Measurements from ENCODE around the gene LTV1.
A peak's percentile ranks its signal among the peaks of the same experiment; 100 is the strongest.
"Not testable (repeated sequence)": the region's sequence is repeated elsewhere in the genome, so short reads cannot be mapped to it uniquely, and the experiment has no call there.

Gene LTV1

DNA sequence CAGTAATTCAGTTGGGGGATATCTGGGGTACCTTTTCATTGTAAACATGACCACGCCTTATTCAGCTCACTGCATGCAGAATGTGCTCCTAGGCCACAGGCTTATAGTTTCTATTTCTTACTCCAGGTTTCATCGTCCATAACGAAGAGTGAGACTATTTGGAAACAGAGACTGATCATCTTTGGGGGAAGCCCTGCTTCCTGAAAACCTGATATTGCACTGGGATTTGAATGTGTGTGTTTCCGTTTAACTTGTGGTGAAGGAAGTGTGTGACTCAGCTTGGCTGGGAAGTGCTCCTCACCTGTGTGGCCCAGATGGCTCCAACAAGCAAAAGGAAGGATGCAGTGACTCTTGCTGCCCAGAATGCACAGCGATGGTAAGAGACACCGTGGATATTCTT, 19.6 kb upstream of the LTV1 start:
- Mint-ChIP-seq H3K27me3 (no peaks in the 10 kb centered on the region), H3K27ac (no peak overlapping the region)

GRCh38 chr6:143828572-143828971, 14.6 kb upstream of the LTV1 start:
- no peak for DNase-seq
- no peaks in the 10 kb centered on the region for H3K4me1 Mint-ChIP-seq (ENCODE audit: low read depth)
- peaks cover 20% of the 10 kb centered on the region for H3K36me3 Mint-ChIP-seq (ENCODE audit: low read depth)
- no peaks in the 10 kb centered on the region for H3K9me3 Mint-ChIP-seq
- no peaks in the 10 kb centered on the region for H3K27me3 Mint-ChIP-seq
- no peak overlapping the region for H3K27ac Mint-ChIP-seq
- H3K4me3 Mint-ChIP-seq: no peak overlapping the region

More for the DNA sequence above, 19.6 kb upstream of the LTV1 start:
- no peak for DNase-seq
- H3K9me3 Mint-ChIP-seq: no peaks in the 10 kb centered on the region
- peaks cover 21% of the 10 kb centered on the region for H3K36me3 Mint-ChIP-seq (ENCODE audit: low read depth)
- H3K4me3 Mint-ChIP-seq: no peak overlapping the region
- no peaks in the 10 kb centered on the region for H3K4me1 Mint-ChIP-seq (ENCODE audit: low read depth)

- Mint-ChIP-seq H3K36me3 (ENCODE audit: low read depth) (no peaks in the 10 kb centered on the region), H3K9me3 (no peaks in the 10 kb centered on the region), H3K27ac (no peak overlapping the region), H3K4me3 (no peak overlapping the region), H3K27me3 (no peaks in the 10 kb centered on the region), H3K4me1 (ENCODE audit: low read depth) (no peaks in the 10 kb centered on the region)
- no peak for DNase-seq
These were observed 7.0 kb upstream of the LTV1 start for GRCh38 chr6:143836150-143836549.

DNA sequence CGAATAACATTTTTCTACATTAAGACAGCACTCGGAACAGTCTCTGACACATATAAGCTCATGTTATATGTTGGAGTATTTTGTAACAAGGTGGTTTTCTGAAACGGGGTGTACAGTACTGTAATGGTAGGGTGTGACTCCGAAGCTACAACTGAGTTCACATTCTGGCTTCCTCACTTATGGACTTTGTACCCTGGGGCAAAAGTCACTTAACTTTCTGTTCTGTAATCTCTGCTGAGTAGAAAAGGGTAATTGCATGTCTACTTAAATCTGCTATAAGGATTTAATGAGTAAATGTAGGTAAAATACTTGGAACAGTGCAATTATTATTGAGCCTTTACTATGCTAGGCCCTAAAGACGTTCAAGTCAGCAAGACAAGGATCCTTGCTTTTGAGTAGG, 4.7 kb upstream of the LTV1 start:
- Mint-ChIP-seq H3K27me3 (no peaks in the 10 kb centered on the region), H3K4me1 (ENCODE audit: low read depth) (peaks cover 4% of the 10 kb centered on the region), H3K4me3 (no peak overlapping the region), H3K9me3 (no peaks in the 10 kb centered on the region), H3K27ac (no peak overlapping the region), H3K36me3 (ENCODE audit: low read depth) (peaks cover 6% of the 10 kb centered on the region)
- no peak for DNase-seq

DNA sequence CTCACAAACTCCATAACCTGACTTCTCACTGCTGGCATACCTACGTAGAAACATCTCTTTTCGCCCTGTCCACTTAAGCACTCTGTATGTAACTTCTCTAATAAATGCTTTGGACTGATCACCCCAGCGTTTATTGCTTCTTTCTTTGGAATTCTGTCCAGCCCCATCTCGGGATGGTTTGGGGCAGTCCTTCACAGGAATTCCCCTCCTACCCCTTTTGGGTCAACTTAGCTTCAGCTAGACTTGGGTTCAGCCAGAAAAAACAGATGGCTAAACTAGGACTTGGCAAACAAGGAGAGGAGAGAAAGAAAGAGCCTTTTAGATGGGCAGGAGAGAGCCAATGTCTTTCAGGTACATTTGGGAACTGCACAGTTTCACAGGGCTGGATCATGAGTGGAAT, 3.9 kb upstream of the LTV1 start:
- Mint-ChIP-seq H3K4me3 (no peak overlapping the region), H3K27me3 (no peaks in the 10 kb centered on the region), H3K9me3 (no peaks in the 10 kb centered on the region), H3K4me1 (ENCODE audit: low read depth) (peaks cover 10% of the 10 kb centered on the region), H3K36me3 (ENCODE audit: low read depth) (peaks cover 14% of the 10 kb centered on the region), H3K27ac (no peak overlapping the region)
- no peak for DNase-seq

GRCh38 chr6:143840595-143841265, 2.4 kb upstream of the LTV1 start:
- peaks cover 24% of the 10 kb centered on the region for H3K4me1 Mint-ChIP-seq (ENCODE audit: low read depth)
- DNase-seq: no peak
- H3K36me3 Mint-ChIP-seq (ENCODE audit: low read depth): peaks cover 30% of the 10 kb centered on the region
- H3K27me3 Mint-ChIP-seq: no peaks in the 10 kb centered on the region
- no peak overlapping the region for H3K4me3 Mint-ChIP-seq
- no peaks in the 10 kb centered on the region for H3K9me3 Mint-ChIP-seq
- no peak overlapping the region for H3K27ac Mint-ChIP-seq

GRCh38 chr6:143842461-143842901, 657 bp upstream of the LTV1 start:
- Mint-ChIP-seq H3K27me3 (no peaks in the 10 kb centered on the region), H3K36me3 (ENCODE audit: low read depth) (peaks cover 47% of the 10 kb centered on the region), H3K9me3 (no peaks in the 10 kb centered on the region), H3K4me1 (ENCODE audit: low read depth) (peaks cover 38% of the 10 kb centered on the region), H3K27ac (peak overlapping the region; percentile 99), H3K4me3 (peak overlapping the region; percentile 98)
- DNase-seq: no peak

DNA sequence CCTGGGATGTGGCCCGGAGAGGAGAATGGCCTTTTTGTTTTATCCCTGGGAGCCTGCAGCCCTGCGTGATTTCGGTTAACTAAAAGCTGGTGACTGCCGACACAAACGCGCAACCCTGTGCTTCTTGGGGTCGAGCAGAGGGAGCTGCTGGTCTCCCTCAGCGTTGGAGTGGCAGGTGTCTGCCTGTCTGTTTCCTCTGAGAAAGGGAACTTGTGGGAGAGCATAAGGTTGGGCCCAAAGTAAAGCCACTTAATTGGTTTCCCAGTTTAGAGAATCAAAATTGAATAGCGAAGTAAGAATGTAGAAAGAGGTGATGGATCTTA, 500 bp downstream of the LTV1 start:
- no peaks in the 10 kb centered on the region for H3K27me3 Mint-ChIP-seq
- peaks cover 46% of the 10 kb centered on the region for H3K4me1 Mint-ChIP-seq (ENCODE audit: low read depth)
- peaks cover 58% of the 10 kb centered on the region for H3K36me3 Mint-ChIP-seq (ENCODE audit: low read depth)
- no peak for DNase-seq
- no peaks in the 10 kb centered on the region for H3K9me3 Mint-ChIP-seq
- H3K4me3 Mint-ChIP-seq: peak overlapping the region; percentile 98
- peak overlapping the region; percentile 99 for H3K27ac Mint-ChIP-seq

DNA sequence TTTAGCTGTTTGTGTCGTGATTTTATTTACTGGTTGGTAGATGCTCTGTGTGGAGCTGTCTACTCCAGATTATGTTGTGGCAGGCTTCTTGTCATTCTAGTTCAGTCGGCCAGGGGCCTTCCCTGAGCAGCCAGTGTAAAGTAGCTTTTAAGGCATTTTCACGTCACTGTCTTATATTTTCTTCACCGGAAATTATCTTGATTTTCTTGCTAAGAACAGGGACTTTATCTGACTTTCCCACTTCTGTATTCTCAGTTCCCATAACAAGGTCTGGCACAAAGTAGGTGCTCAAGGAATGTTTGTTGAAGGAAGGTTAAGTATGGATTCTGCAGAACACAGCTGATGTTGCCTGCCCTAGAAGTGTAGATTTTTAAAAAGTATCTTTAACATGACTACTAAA, 868 bp downstream of the LTV1 start:
- Mint-ChIP-seq H3K27me3 (no peaks in the 10 kb centered on the region), H3K9me3 (no peaks in the 10 kb centered on the region), H3K4me3 (peak overlapping the region; percentile 98), H3K36me3 (ENCODE audit: low read depth) (peaks cover 61% of the 10 kb centered on the region), H3K27ac (peak overlapping the region; percentile 99), H3K4me1 (ENCODE audit: low read depth) (peaks cover 49% of the 10 kb centered on the region)
- no peak for DNase-seq

- peak overlapping the region; percentile 98 for H3K4me3 Mint-ChIP-seq
- H3K27ac Mint-ChIP-seq: no peak overlapping the region
- H3K9me3 Mint-ChIP-seq: no peaks in the 10 kb centered on the region
- H3K4me1 Mint-ChIP-seq (ENCODE audit: low read depth): peaks cover 58% of the 10 kb centered on the region
- no peak for DNase-seq
- H3K36me3 Mint-ChIP-seq (ENCODE audit: low read depth): peaks cover 72% of the 10 kb centered on the region
- no peaks in the 10 kb centered on the region for H3K27me3 Mint-ChIP-seq
These were observed 1.9 kb downstream of the LTV1 start for GRCh38 chr6:143845033-143845432.

DNA sequence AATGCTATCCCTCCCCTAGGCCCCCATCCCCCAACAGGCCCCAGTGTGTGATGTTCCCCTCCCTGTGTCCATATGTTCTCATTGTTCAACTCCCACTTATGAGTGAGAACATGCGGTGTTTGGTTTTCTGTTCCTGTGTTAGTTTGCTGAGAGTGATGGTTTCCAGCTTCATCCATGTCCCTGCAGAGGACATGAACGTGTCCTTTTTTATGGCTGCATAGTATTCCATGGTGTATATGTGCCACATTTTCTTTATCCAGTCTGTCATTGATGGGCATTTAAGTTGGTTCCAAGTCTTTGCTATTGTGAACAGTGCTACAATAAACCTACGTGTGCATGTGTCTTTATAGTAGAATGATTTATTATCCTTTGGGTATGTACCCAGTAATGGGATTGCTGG, 8.6 kb downstream of the LTV1 start:
- H3K4me3 Mint-ChIP-seq: not testable (repeated sequence)

DNA sequence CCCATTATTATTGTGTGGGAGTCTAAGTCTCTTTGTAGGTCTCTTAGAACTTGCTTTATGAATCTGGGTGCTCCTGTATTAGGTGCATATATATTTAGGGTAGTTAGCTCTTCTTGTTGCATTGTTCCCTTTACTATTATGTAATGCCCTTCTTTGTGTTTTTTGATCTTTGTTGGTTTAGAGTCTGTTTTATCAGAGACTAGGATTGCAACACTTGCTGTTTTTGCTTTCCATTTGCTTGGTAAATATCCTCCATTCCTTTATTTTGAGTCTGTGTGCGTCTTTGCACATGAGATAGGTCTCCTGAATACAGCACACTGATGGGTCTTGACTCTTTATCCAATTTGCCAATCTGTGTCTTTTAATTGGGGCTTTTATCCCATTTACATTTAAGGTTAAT, 11.9 kb downstream of the LTV1 start:
- H3K4me3 Mint-ChIP-seq, H3K27ac Mint-ChIP-seq, DNase-seq, H3K27me3 Mint-ChIP-seq: not testable (repeated sequence)
- Mint-ChIP-seq H3K4me1 (ENCODE audit: low read depth) (peaks cover 49% of the 10 kb centered on the region), H3K9me3 (peaks cover 16% of the 10 kb centered on the region), H3K36me3 (ENCODE audit: low read depth) (peaks cover 100% of the 10 kb centered on the region)

More for the DNA sequence above, 8.6 kb downstream of the LTV1 start:
- Mint-ChIP-seq H3K4me1 (ENCODE audit: low read depth) (peaks cover 64% of the 10 kb centered on the region), H3K36me3 (ENCODE audit: low read depth) (peaks cover 99% of the 10 kb centered on the region), H3K9me3 (peaks cover 16% of the 10 kb centered on the region)
- H3K27ac Mint-ChIP-seq, H3K27me3 Mint-ChIP-seq, DNase-seq: not testable (repeated sequence)

- not testable (repeated sequence) for H3K27ac Mint-ChIP-seq, DNase-seq, H3K4me3 Mint-ChIP-seq, H3K27me3 Mint-ChIP-seq
- peaks cover 98% of the 10 kb centered on the region for H3K36me3 Mint-ChIP-seq (ENCODE audit: low read depth)
- H3K4me1 Mint-ChIP-seq (ENCODE audit: low read depth): peaks cover 43% of the 10 kb centered on the region
- peaks cover 11% of the 10 kb centered on the region for H3K9me3 Mint-ChIP-seq
These were observed 13.6 kb downstream of the LTV1 start for GRCh38 chr6:143856762-143857161.

DNA sequence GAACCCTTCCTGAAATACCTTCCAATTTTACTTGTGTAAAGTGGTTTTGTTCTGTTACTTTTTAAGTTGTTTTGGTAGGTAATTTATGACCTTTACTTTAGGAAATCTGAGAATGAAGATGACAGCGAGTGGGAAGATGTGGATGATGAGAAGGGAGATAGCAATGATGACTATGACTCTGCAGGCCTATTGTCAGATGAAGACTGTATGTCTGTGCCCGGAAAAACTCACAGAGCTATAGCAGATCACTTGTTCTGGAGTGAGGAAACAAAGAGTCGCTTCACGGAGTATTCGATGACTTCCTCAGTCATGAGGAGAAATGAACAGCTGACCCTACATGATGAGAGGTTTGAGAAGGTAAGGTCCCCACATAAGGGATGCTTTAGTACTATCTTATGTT, 14.5 kb downstream of the LTV1 start:
- no peak overlapping the region for H3K4me3 Mint-ChIP-seq
- peaks cover 98% of the 10 kb centered on the region for H3K36me3 Mint-ChIP-seq (ENCODE audit: low read depth)
- peak overlapping the region; percentile 81 for H3K27ac Mint-ChIP-seq

GRCh38 chr6:143859891-143860660, 16.9 kb downstream of the LTV1 start:
- peak overlapping the region; percentile 63 for H3K27ac Mint-ChIP-seq
- peaks cover 12% of the 10 kb centered on the region for H3K4me1 Mint-ChIP-seq (ENCODE audit: low read depth)
- H3K4me3 Mint-ChIP-seq: no peak overlapping the region
- H3K36me3 Mint-ChIP-seq (ENCODE audit: low read depth): peaks cover 96% of the 10 kb centered on the region
- no peak for DNase-seq
- no peaks in the 10 kb centered on the region for H3K27me3 Mint-ChIP-seq
- H3K9me3 Mint-ChIP-seq: peaks cover under 1% of the 10 kb centered on the region

More for the DNA sequence above, 14.5 kb downstream of the LTV1 start:
- Mint-ChIP-seq H3K4me1 (ENCODE audit: low read depth) (peaks cover 34% of the 10 kb centered on the region), H3K27me3 (no peaks in the 10 kb centered on the region), H3K9me3 (peaks cover 6% of the 10 kb centered on the region)
- DNase-seq: no peak
